IPS-18c (cell line): ENCODE measurements around the gene TLN1.

Experiments used
- H3K4me3 ChIP-seq: 2 replicates; pipeline ENCODE4 v1.7.0; 2013; ENCODE audit warnings: low read depth, mild to moderate bottlenecking, low read length, moderate library complexity; ENCODE audit not compliant: insufficient read depth
- H3K9me3 ChIP-seq: one replicate; pipeline ENCODE4 v1.6.1; 2013; ENCODE audit warnings: mild to moderate bottlenecking, low read length, moderate library complexity; ENCODE audit not compliant: control insufficient read depth, insufficient read depth

TLN1 gene

GRCh38 chr9:35666045-35666444 lies 66.0 kb downstream of the TLN1 start:
- Histone ChIP-seq H3K4me3 (no peak overlapping the region), H3K9me3 (no peaks in the 10 kb centered on the region)

- Histone ChIP-seq H3K4me3 (peak overlapping the region; percentile 85), H3K9me3 (no peaks in the 10 kb centered on the region)
These were observed 66.5 kb downstream of the TLN1 start for GRCh38 chr9:35665471-35665818.

- H3K9me3 ChIP-seq: no peaks in the 10 kb centered on the region
- peak within 1 kb of the TSS; percentile 85 for H3K4me3 ChIP-seq
These were observed 67.2 kb downstream of the TLN1 start, which contains the start of gene ARHGEF39 for GRCh38 chr9:35664531-35665470. TSS of gene ARHGEF39 (minus strand) at chr9:35665195. CDS start at chr9:35665169, 26 bp downstream.

- Histone ChIP-seq H3K4me3 (no peak overlapping the region), H3K9me3 (no peaks in the 10 kb centered on the region)
These were observed 69.6 kb downstream of the TLN1 start for GRCh38 chr9:35662437-35662836.

GRCh38 chr9:35661756-35662350 lies 70.1 kb downstream of the TLN1 start:
- H3K9me3 ChIP-seq: no peaks in the 10 kb centered on the region
- H3K4me3 ChIP-seq: no peak overlapping the region

- no peak overlapping the region for H3K4me3 ChIP-seq
- H3K9me3 ChIP-seq: no peaks in the 10 kb centered on the region
These were observed 71.0 kb downstream of the TLN1 start for GRCh38 chr9:35660966-35661415.

GRCh38 chr9:35659340-35659739 lies 72.7 kb downstream of the TLN1 start:
- H3K9me3 ChIP-seq: no peaks in the 10 kb centered on the region

GRCh38 chr9:35658968-35659220 lies 73.1 kb downstream of the TLN1 start:
- H3K4me3 ChIP-seq: peak overlapping the region; percentile 92
- H3K9me3 ChIP-seq: no peaks in the 10 kb centered on the region

More at GRCh38 chr9:35659340-35659739, 72.7 kb downstream of the TLN1 start:
- no peak overlapping the region; the same call in 1 of the 2 replicates for H3K4me3 ChIP-seq

- Histone ChIP-seq H3K4me3 (peak within 1 kb of the TSS; percentile 92), H3K9me3 (no peaks in the 10 kb centered on the region)
These were observed 73.6 kb downstream of the TLN1 start, which contains the start of gene CCDC107 for GRCh38 chr9:35658137-35658967. TSS of gene CCDC107 (plus strand) at chr9:35658292. CDS start at chr9:35658380, 88 bp downstream.

- H3K4me3 ChIP-seq: peak within 1 kb of the TSS; percentile 92
- H3K9me3 ChIP-seq: no peaks in the 10 kb centered on the region
These were observed 74.4 kb downstream of the TLN1 start, which contains the start of gene RMRP for GRCh38 chr9:35657546-35658136. TSS of gene RMRP (minus strand) at chr9:35658019.

- peak overlapping the region; percentile 35 for H3K4me3 ChIP-seq
- H3K9me3 ChIP-seq: no peaks in the 10 kb centered on the region
These were observed 75.0 kb downstream of the TLN1 start for GRCh38 chr9:35656831-35657545.

- Histone ChIP-seq H3K9me3 (no peaks in the 10 kb centered on the region), H3K4me3 (no peak overlapping the region)
These were observed 75.6 kb downstream of the TLN1 start for GRCh38 chr9:35656348-35656747.

GRCh38 chr9:35653611-35654010 lies 78.4 kb downstream of the TLN1 start:
- H3K9me3 ChIP-seq: no peaks in the 10 kb centered on the region
- H3K4me3 ChIP-seq: no peak overlapping the region

- Histone ChIP-seq H3K4me3 (no peak overlapping the region), H3K9me3 (no peaks in the 10 kb centered on the region)
These were observed 79.2 kb downstream of the TLN1 start for GRCh38 chr9:35652829-35653209.

GRCh38 chr9:35651956-35652828 lies 79.8 kb downstream of the TLN1 start:
- no peak overlapping the region for H3K4me3 ChIP-seq

More at GRCh38 chr9:35651956-35652828, 79.8 kb downstream of the TLN1 start:
- no peaks in the 10 kb centered on the region for H3K9me3 ChIP-seq
